Peyer's patch (tissue), 4 donors: Measurements from ENCODE around the gene SYT9. TPM values are rescaled to one million over a fixed set of nuclear protein-coding genes. Genes with fewer than 3 reads are reported as not detected.
A peak's percentile ranks its signal among the peaks of the same experiment; 100 is the strongest.

ENCODE experiments used
- DNase-seq, 3 donors: peaks; one replicate each; pipeline ENCODE4 v3.0.0-alpha.2; 2017 to 2019
- H3K27ac ChIP-seq, 4 donors: fragments of 200-600 bp; sonication (generic); one replicate each; pipeline ENCODE4 v1.5.1; 2016 to 2019
- H3K27me3 ChIP-seq, 2 donors: fragments of 200-600 bp; sonication (generic); one replicate each; pipeline ENCODE4 v1.5.1; 2019
- H3K36me3 ChIP-seq, 3 donors: fragments of 200-600 bp; sonication (generic); one replicate each; pipeline ENCODE4 v1.5.1; 2016 to 2019
- H3K4me1 ChIP-seq, 4 donors: fragments of 200-600 bp; sonication (generic); one replicate each; pipeline ENCODE4 v1.5.1; 2016 to 2019
- H3K4me3 ChIP-seq, 4 donors: fragments of 200-600 bp; sonication (generic); 1 replicate in 3 of 4; 2 replicates in 1 of 4; pipeline ENCODE4 v1.5.1; 2016 to 2019; ENCODE audit warnings: mild to moderate bottlenecking in 1 of 4
- H3K9me3 ChIP-seq, 4 donors: fragments of 200-600 bp; sonication (generic); one replicate each; pipeline ENCODE4 v1.5.1; 2016 to 2019; ENCODE audit warnings: mild to moderate bottlenecking in 1 of 4
- CTCF ChIP-seq, 6 experiments: fragments of 450-650 bp in 4 of 6; fragments of 200-600 bp in 2 of 6; sonication (generic) in 1 of 6; IDR thresholded peaks; one replicate each; pipeline ENCODE4 v1.5.1; 2017 to 2019; ENCODE audit warnings: antibody characterized with exemption in 6 of 6, mild to moderate bottlenecking in 3 of 6, moderate library complexity in 1 of 6
- POLR2A ChIP-seq, 2 donors: fragments of 450-650 bp; IDR thresholded peaks; one replicate each; pipeline ENCODE4 v1.5.1; 2017; ENCODE audit warnings: antibody characterized with exemption in 2 of 2, mild to moderate bottlenecking in 2 of 2, moderate library complexity in 2 of 2
- total RNA-seq, 4 donors: library from RNA; depleted of rRNA; stranded (reverse); fragments of >200 nt; gene quantifications; one replicate each; pipeline ENCODE4 v1.1.0, GENCODE V29; 2016

SYT9 gene
- not detected for total RNA-seq

GRCh38 chr11:7251836-7252682, at the start of gene SYT9:
SYT9 (plus strand) TSS chr11:7251904; CDS start chr11:7252187, 283 bp downstream.
- Histone ChIP-seq H3K36me3 (no peaks in the 10 kb centered on the region), H3K4me1 (peaks cover 0 to 10% (median 3%) of the 10 kb centered on the region in 4 donors), H3K4me3 (peak within 1 kb of the TSS; percentile 10 to 52 (median 44)), H3K27ac (no peak within 1 kb of the TSS), H3K9me3 (no peaks in the 10 kb centered on the region), H3K27me3 (peaks cover 0 to 11% of the 10 kb centered on the region in 2 donors)
- TF ChIP-seq CTCF (IDR thresholded peaks at IDR 0.05) (no peak), POLR2A (IDR thresholded peaks at IDR 0.05) (no peak)
- peak in 2 of 3 donors; percentile 44 to 55 for DNase-seq

- Histone ChIP-seq H3K27me3 (no peaks in the 10 kb centered on the region), H3K4me1 (no peaks in the 10 kb centered on the region), H3K9me3 (no peaks in the 10 kb centered on the region), H3K4me3 (no peak overlapping the region), H3K27ac (no peak overlapping the region), H3K36me3 (no peaks in the 10 kb centered on the region)
- TF ChIP-seq CTCF (IDR thresholded peaks at IDR 0.05) (no peak), POLR2A (IDR thresholded peaks at IDR 0.05) (no peak)
- DNase-seq = no peak
These were observed 49.3 kb upstream of the SYT9 start for GRCh38 chr11:7202412-7202811.

- H3K4me1 ChIP-seq = no peaks in the 10 kb centered on the region
- DNase-seq = no peak
These were observed 46.9 kb upstream of the SYT9 start for GRCh38 chr11:7204778-7205177.

GRCh38 chr11:7208391-7208790, 43.3 kb upstream of the SYT9 start:
- Histone ChIP-seq H3K9me3 (no peaks in the 10 kb centered on the region), H3K4me1 (no peaks in the 10 kb centered on the region), H3K36me3 (no peaks in the 10 kb centered on the region), H3K27me3 (no peaks in the 10 kb centered on the region), H3K4me3 (no peak overlapping the region), H3K27ac (no peak overlapping the region)
- no peak for DNase-seq
- no peak for TF ChIP-seq POLR2A (IDR thresholded peaks at IDR 0.05)
- TF ChIP-seq CTCF (IDR thresholded peaks at IDR 0.05) = no peak

More at GRCh38 chr11:7204778-7205177, 46.9 kb upstream of the SYT9 start:
- Histone ChIP-seq H3K36me3 (no peaks in the 10 kb centered on the region), H3K27me3 (no peaks in the 10 kb centered on the region), H3K4me3 (no peak overlapping the region), H3K9me3 (no peaks in the 10 kb centered on the region), H3K27ac (no peak overlapping the region)
- TF ChIP-seq CTCF (IDR thresholded peaks at IDR 0.05) (no peak), POLR2A (IDR thresholded peaks at IDR 0.05) (no peak)

GRCh38 chr11:7219491-7219890, 32.2 kb upstream of the SYT9 start:
- H3K4me1 ChIP-seq = no peaks in the 10 kb centered on the region
- H3K36me3 ChIP-seq = no peaks in the 10 kb centered on the region
- H3K27ac ChIP-seq = no peak overlapping the region
- no peaks in the 10 kb centered on the region for H3K9me3 ChIP-seq
- no peak for DNase-seq
- no peaks in the 10 kb centered on the region for H3K27me3 ChIP-seq
- no peak overlapping the region for H3K4me3 ChIP-seq
- no peak for TF ChIP-seq POLR2A (IDR thresholded peaks at IDR 0.05)

GRCh38 chr11:7220636-7221035, 31.1 kb upstream of the SYT9 start:
- TF ChIP-seq CTCF (IDR thresholded peaks at IDR 0.05) = no peak
- TF ChIP-seq POLR2A (IDR thresholded peaks at IDR 0.05) = no peak
- H3K9me3 ChIP-seq = no peaks in the 10 kb centered on the region
- no peaks in the 10 kb centered on the region for H3K36me3 ChIP-seq
- H3K4me1 ChIP-seq = no peaks in the 10 kb centered on the region
- H3K4me3 ChIP-seq = no peak overlapping the region
- no peaks in the 10 kb centered on the region for H3K27me3 ChIP-seq
- H3K27ac ChIP-seq = no peak overlapping the region
- no peak for DNase-seq
